MM.1S (cell line): ENCODE measurements around the gene EVX2.

Source experiments
- CTCF ChIP-seq: fragments of 300-600 bp; sonication (generic); IDR thresholded peaks from 2 replicates; pipeline ENCODE4 v1.5.1; 2016; ENCODE audit warnings: antibody characterized with exemption, low read length, mixed read lengths
- EZH2 ChIP-seq: fragments of 300-600 bp; sonication (generic); optimal IDR thresholded peaks from 2 replicates; pipeline ENCODE3; 2017; ENCODE audit warnings: low read depth, mild to moderate bottlenecking, antibody characterized with exemption, low read length, mixed read lengths
- EZH2phosphoT487 ChIP-seq: fragments of 300-600 bp; sonication (generic); IDR thresholded peaks from 2 replicates; pipeline ENCODE4 v1.6.1; 2018; ENCODE audit warnings: antibody characterized with exemption, low read length

GRCh38 chr2:176123411-176124109, 39.8 kb upstream of the EVX2 start:
- TF ChIP-seq CTCF, result no peak
- no peak for TF ChIP-seq EZH2phosphoT487
- no peak for TF ChIP-seq EZH2
